SK-N-SH (cell line): ENCODE results near the gene OSBPL5. TPM values are rescaled to one million over a fixed set of nuclear protein-coding genes. Genes with fewer than 3 reads are reported as not detected.

Experiments used
- CTCF ChIA-PET: fragments of 300-600, 350-600 bp; formaldehyde crosslinking; extraction: SDS; loops from one replicate; lab custom pipeline; 2021; lab: Yijun Ruan, JAX
- POLR2A ChIA-PET: fragments of 350-600 bp; sonication (Branson Sonifier 250); formaldehyde crosslinking; extraction: SDS; loops from one replicate; lab custom pipeline; 2020; ENCODE audit warnings: antibody characterized with exemption, inconsistent platforms; lab: Yijun Ruan, JAX
- DNase-seq: peaks from one replicate; pipeline ENCODE4 v3.0.0; 2012
- H2AFZ ChIP-seq: fragments of 200-600 bp; sonication (generic); 2 replicates; pipeline ENCODE4 v1.8.1; 2016; ENCODE audit warnings: antibody characterized with exemption, mild to moderate bottlenecking, low read depth
- H3F3A ChIP-seq: fragments of 200-600 bp; sonication (generic); replicated peaks from 2 replicates; pipeline ENCODE3; 2016; ENCODE audit warnings: antibody characterized with exemption, mild to moderate bottlenecking; ENCODE audit not compliant: insufficient read depth
- H3K27ac ChIP-seq, 2 experiments: fragments of 200-500 bp in 1 of 2; fragments of 200-600 bp in 1 of 2; sonication (Bioruptor generic) in 1 of 2; sonication (generic), shearing (Covaris generic) in 1 of 2; 2 replicates each; pipeline versions ENCODE4 v1.5.1 to v1.6.1; 2014 to 2016; ENCODE audit warnings: low read depth in 2 of 2, inconsistent platforms in 1 of 2, low read length in 1 of 2, mild to moderate bottlenecking in 1 of 2, mixed read lengths in 1 of 2
- H3K27me3 ChIP-seq: fragments of 200-600 bp; sonication (generic), shearing (Covaris generic); 2 replicates; pipeline ENCODE4 v1.6.1; 2016; ENCODE audit warnings: mixed run types; ENCODE audit not compliant: insufficient read depth
- H3K36me3 ChIP-seq, 2 experiments: fragments of 200-500 bp in 1 of 2; fragments of 200-600 bp in 1 of 2; sonication (Bioruptor generic) in 1 of 2; sonication (generic) in 1 of 2; replicated peaks in 1 of 2; 2 replicates each; pipeline versions ENCODE3 to v1.5.1; 2014 to 2016; ENCODE audit warnings: low read length in 1 of 2, mild to moderate bottlenecking in 1 of 2; ENCODE audit not compliant: insufficient read depth in 2 of 2, control insufficient read depth in 1 of 2
- H3K4me1 ChIP-seq, 2 experiments: fragments of 200-500 bp in 1 of 2; fragments of 200-600 bp in 1 of 2; sonication (Bioruptor generic) in 1 of 2; sonication (generic), shearing (Covaris generic) in 1 of 2; 2 replicates each; pipeline versions ENCODE4 v1.5.1 to v1.6.1; 2014 to 2016; ENCODE audit warnings: low read depth in 1 of 2, low read length in 1 of 2, mixed run types in 1 of 2; ENCODE audit not compliant: insufficient read depth in 2 of 2, control insufficient read depth in 1 of 2
- H3K4me2 ChIP-seq: fragments of 200-600 bp; sonication (generic), shearing (Covaris generic); 2 replicates; pipeline ENCODE4 v1.6.1; 2017; ENCODE audit warnings: mixed run types
- H3K4me3 ChIP-seq, 2 experiments: fragments of 200-500 bp in 1 of 2; fragments of 200-600 bp in 1 of 2; sonication (Bioruptor generic) in 1 of 2; sonication (generic), shearing (Covaris generic) in 1 of 2; 2 replicates each; pipeline versions ENCODE4 v1.5.1 to v1.8.1; 2014 to 2016; ENCODE audit warnings: low read depth in 2 of 2, inconsistent platforms in 1 of 2, low read length in 1 of 2, mild to moderate bottlenecking in 1 of 2, mixed read lengths in 1 of 2, moderate library complexity in 1 of 2
- H3K79me2 ChIP-seq: fragments of 200-600 bp; sonication (generic); 2 replicates; pipeline ENCODE4 v1.8.1; 2017; ENCODE audit warnings: mild to moderate bottlenecking; ENCODE audit not compliant: insufficient read depth
- H3K9ac ChIP-seq: fragments of 200-600 bp; sonication (generic); 2 replicates; pipeline ENCODE4 v1.6.1; 2017; ENCODE audit warnings: mixed run types
- H3K9me2 ChIP-seq: fragments of 200-600 bp; sonication (generic); 2 replicates; pipeline ENCODE4 v1.6.1; 2017; ENCODE audit warnings: mixed run types
- H3K9me3 ChIP-seq: fragments of 200-600 bp; sonication (generic); 2 replicates; pipeline ENCODE4 v1.6.1; 2017; ENCODE audit warnings: mixed run types, mild to moderate bottlenecking, moderate library complexity
- H4K20me1 ChIP-seq: fragments of 200-600 bp; sonication (generic); 2 replicates; pipeline ENCODE4 v1.6.1; 2017; ENCODE audit warnings: mild to moderate bottlenecking, mixed run types; ENCODE audit not compliant: insufficient read depth
- CHD2 ChIP-seq: fragments of 150-350 bp; IDR thresholded peaks from 2 replicates; pipeline ENCODE4 v1.6.1; 2018; ENCODE audit warnings: low read length; ENCODE audit not compliant: partially characterized antibody
- EZH2phosphoT487 ChIP-seq: fragments of 200-600 bp; sonication (generic); IDR thresholded peaks from 2 replicates; pipeline ENCODE4 v1.6.1; 2017; ENCODE audit warnings: low read depth, mixed run types, mild to moderate bottlenecking, antibody characterized with exemption, moderate library complexity, borderline replicate concordance
- GABPA ChIP-seq: IDR thresholded peaks from 2 replicates; pipeline ENCODE4 v1.4.0; 2012; ENCODE audit warnings: low read depth, mild to moderate bottlenecking
- PBX3 ChIP-seq: IDR thresholded peaks from 2 replicates; pipeline ENCODE4; 2012
- POLR2AphosphoS5 ChIP-seq: IDR thresholded peaks from 2 replicates; pipeline ENCODE4 v1.6.1; 2012; ENCODE audit warnings: low read depth, low read length
- SIN3A ChIP-seq: IDR thresholded peaks from 2 replicates; pipeline ENCODE4 v1.6.1; 2012; ENCODE audit warnings: low read depth, mild to moderate bottlenecking, low read length, moderate library complexity, borderline replicate concordance
- TAF1 ChIP-seq: IDR thresholded peaks from 2 replicates; pipeline ENCODE4 v1.6.1; 2012; ENCODE audit warnings: low read depth, mild to moderate bottlenecking, low read length, moderate library complexity, borderline replicate concordance
- TCF12 ChIP-seq: IDR thresholded peaks from 2 replicates; pipeline ENCODE4 v1.4.0; 2012
- ZBTB33 ChIP-seq: IDR thresholded peaks from 2 replicates; pipeline ENCODE4 v1.4.0; 2012; ENCODE audit warnings: low read depth, borderline replicate concordance
- WGBS: methylation state at CpG from one replicate; pipeline ENCODE4 v1.1.6; 2017; ENCODE audit warnings: low lambda C conversion rate; 5-methylcytosine and 5-hydroxymethylcytosine counted together
- polyA plus RNA-seq, 3 experiments: library from polyadenylated mRNA; depleted of rRNA; stranded (reverse); fragments of >200 nt; gene quantifications; 2 replicates each; pipeline ENCODE4 v1.2.3, GENCODE V29; 2012
- TF ChIP-seq, protein P1 (sequence below): fragments of 150-350 bp; IDR thresholded peaks from 2 replicates; pipeline ENCODE4 v1.6.1; 2016; ENCODE audit warnings: mild to moderate bottlenecking, low read depth, low read length
- TF ChIP-seq, protein P2 (sequence below): fragments of 200-600 bp; sonication (generic); IDR thresholded peaks from 2 replicates; pipeline ENCODE4 v1.6.1; 2017; ENCODE audit warnings: antibody characterized with exemption, mild to moderate bottlenecking, moderate library complexity
- TF ChIP-seq, protein P3 (sequence below): IDR thresholded peaks from 2 replicates; pipeline ENCODE4 v1.4.0; 2012; ENCODE audit warnings: low read depth

Gene OSBPL5
- polyA plus RNA-seq, 1 of the 3 experiments (the other 2 are of a cell fraction): 10.9 TPM

- TF ChIP-seq, protein P1, sequence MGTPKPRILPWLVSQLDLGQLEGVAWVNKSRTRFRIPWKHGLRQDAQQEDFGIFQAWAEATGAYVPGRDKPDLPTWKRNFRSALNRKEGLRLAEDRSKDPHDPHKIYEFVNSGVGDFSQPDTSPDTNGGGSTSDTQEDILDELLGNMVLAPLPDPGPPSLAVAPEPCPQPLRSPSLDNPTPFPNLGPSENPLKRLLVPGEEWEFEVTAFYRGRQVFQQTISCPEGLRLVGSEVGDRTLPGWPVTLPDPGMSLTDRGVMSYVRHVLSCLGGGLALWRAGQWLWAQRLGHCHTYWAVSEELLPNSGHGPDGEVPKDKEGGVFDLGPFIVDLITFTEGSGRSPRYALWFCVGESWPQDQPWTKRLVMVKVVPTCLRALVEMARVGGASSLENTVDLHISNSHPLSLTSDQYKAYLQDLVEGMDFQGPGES: no peak
- TF ChIP-seq PBX3: no peak
- TF ChIP-seq TAF1: no peak
- TF ChIP-seq, protein P2, sequence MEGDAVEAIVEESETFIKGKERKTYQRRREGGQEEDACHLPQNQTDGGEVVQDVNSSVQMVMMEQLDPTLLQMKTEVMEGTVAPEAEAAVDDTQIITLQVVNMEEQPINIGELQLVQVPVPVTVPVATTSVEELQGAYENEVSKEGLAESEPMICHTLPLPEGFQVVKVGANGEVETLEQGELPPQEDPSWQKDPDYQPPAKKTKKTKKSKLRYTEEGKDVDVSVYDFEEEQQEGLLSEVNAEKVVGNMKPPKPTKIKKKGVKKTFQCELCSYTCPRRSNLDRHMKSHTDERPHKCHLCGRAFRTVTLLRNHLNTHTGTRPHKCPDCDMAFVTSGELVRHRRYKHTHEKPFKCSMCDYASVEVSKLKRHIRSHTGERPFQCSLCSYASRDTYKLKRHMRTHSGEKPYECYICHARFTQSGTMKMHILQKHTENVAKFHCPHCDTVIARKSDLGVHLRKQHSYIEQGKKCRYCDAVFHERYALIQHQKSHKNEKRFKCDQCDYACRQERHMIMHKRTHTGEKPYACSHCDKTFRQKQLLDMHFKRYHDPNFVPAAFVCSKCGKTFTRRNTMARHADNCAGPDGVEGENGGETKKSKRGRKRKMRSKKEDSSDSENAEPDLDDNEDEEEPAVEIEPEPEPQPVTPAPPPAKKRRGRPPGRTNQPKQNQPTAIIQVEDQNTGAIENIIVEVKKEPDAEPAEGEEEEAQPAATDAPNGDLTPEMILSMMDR: no peak
- no peak for TF ChIP-seq POLR2AphosphoS5
- TF ChIP-seq, protein P3, sequence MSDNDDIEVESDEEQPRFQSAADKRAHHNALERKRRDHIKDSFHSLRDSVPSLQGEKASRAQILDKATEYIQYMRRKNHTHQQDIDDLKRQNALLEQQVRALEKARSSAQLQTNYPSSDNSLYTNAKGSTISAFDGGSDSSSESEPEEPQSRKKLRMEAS: no peak
Measured at GRCh38 chr11:3134218-3134621, 30.9 kb downstream of the OSBPL5 start (continued).

DNA sequence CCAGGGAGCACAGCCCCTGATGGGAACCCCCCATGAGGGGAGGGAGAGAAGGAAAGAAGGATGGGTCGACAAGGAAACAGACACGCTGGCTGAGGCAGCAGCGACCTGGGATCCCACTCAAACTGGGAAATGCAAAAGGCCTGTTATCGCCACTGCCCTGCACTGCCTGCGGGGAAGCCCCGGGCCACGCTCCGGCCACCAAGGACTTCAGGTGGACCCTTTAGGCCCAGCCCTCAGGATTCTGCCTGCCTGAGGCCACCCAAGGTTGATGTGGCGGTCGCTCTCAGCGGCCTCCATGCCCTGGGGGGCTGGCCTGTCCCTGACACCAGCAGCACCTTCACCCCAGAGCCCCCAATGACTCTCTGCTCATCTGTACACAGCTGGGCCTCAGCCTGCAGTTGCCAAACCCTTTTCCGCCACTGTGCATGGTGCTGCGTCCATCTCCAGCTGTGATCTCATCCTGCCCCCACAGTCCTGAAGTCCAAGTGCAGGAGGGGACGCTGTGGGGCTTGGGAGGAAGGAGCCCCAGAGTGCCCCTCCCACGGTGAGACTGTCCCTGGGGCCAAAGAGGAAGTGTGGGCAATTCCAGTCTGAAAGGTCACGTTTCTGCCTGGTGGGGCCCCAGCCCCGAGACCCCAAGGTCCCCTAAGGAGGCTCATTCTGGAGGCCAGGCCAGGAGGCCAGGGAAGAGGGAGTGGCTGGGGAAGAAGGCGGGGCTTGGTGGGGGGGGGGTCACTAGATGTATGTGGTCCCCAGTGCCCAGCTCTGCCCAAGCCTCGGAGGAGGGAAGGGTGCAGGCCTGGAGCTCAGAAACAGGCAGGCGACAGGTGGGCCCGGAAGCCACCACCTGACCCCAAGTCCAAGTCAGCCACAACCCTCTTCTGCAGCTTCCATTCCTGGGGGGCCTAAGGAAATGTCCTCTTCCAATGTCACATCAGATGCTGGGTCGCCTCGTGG, 31.6 kb downstream of the OSBPL5 start:
- Histone ChIP-seq H3K4me1 (peaks cover 0 to 9% of the 10 kb centered on the region in 2 experiments; a peak in 1 of 4 replicates), H2AFZ (no peak overlapping the region), H4K20me1 (peaks cover 27% of the 10 kb centered on the region), H3K9ac (no peak overlapping the region), H3K9me3 (no peaks in the 10 kb centered on the region), H3F3A (no peaks in the 10 kb centered on the region), H3K79me2 (no peaks in the 10 kb centered on the region), H3K4me2 (no peak overlapping the region), H3K27me3 (no peaks in the 10 kb centered on the region), H3K27ac (no peak overlapping the region), H3K36me3 (no peaks in the 10 kb centered on the region), H3K9me2 (no peaks in the 10 kb centered on the region), H3K4me3 (no peak overlapping the region)
- WGBS: 79% methylated on average over 5 of the region's 23 CpGs
- ChIA-PET CTCF (interaction anchor here (1.4 to 1.9 kb wide), 3 partner anchors 9 to 62 kb away, joined by 3 to 8 read pairs (median 4); no protein-coding TSS in a partner anchor), POLR2A (no interaction called here)
- DNase-seq: no peak
- TF ChIP-seq TAF1 (no peak), EZH2phosphoT487 (no peak), GABPA (no peak), SIN3A (no peak), ZBTB33 (no peak), TCF12 (no peak), CHD2 (no peak)
- TF ChIP-seq, protein P2: no peak
